Measurements from ENCODE around the gene ZSWIM6. TPM values are rescaled to one million over a fixed set of nuclear protein-coding genes. Genes with fewer than 3 reads are reported as not detected.

Gene ZSWIM6
- total RNA-seq, 2 experiments from 2014 or later = 6.8 to 7.1 TPM

GRCh38 chr5:61440596-61440995, 108.5 kb downstream of the ZSWIM6 start:
- CTCF ChIA-PET = no interaction called here

DNA sequence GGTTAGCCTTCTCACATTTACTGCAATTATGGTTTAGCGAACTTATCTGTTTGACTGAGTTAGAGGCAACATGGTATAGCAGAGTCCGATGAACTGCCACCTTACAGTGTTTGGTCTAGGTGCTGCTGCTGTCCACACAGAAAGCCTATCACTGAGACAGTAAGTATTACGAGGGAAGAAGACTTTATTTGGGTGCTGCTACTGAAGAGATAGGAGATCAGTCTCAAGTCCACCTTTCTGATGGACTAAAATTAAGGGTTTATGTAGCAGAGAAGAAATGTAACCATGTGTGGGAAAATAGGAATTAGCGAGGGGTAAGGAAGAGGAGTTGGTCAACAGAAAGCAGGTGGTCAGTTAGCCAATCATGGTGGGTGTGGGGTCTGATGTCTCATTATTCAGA, 109.7 kb downstream of the ZSWIM6 start:
- DNase-seq = no peak
- H3K4me1 Mint-ChIP-seq = peaks cover 2% of the 10 kb centered on the region
- no peak overlapping the region for H3K27ac Mint-ChIP-seq
- H3K36me3 Mint-ChIP-seq (ENCODE audit: low read depth) = peaks cover 8% of the 10 kb centered on the region
- POLR2A ChIA-PET = no interaction called here
- no peak overlapping the region for H3K4me3 Mint-ChIP-seq
- H3K9me3 Mint-ChIP-seq = peaks cover 28% of the 10 kb centered on the region
- no peaks in the 10 kb centered on the region for H3K27me3 Mint-ChIP-seq
- CTCF ChIA-PET = no interaction called here

More at GRCh38 chr5:61440596-61440995, 108.5 kb downstream of the ZSWIM6 start:
- peaks cover 2% of the 10 kb centered on the region for H3K4me1 Mint-ChIP-seq
- POLR2A ChIA-PET = no interaction called here
- DNase-seq = no peak
- no peak overlapping the region for H3K27ac Mint-ChIP-seq
- H3K9me3 Mint-ChIP-seq = peaks cover 26% of the 10 kb centered on the region
- no peak overlapping the region for H3K4me3 Mint-ChIP-seq
- no peaks in the 10 kb centered on the region for H3K27me3 Mint-ChIP-seq
- H3K36me3 Mint-ChIP-seq (ENCODE audit: low read depth) = peaks cover 8% of the 10 kb centered on the region

DNA sequence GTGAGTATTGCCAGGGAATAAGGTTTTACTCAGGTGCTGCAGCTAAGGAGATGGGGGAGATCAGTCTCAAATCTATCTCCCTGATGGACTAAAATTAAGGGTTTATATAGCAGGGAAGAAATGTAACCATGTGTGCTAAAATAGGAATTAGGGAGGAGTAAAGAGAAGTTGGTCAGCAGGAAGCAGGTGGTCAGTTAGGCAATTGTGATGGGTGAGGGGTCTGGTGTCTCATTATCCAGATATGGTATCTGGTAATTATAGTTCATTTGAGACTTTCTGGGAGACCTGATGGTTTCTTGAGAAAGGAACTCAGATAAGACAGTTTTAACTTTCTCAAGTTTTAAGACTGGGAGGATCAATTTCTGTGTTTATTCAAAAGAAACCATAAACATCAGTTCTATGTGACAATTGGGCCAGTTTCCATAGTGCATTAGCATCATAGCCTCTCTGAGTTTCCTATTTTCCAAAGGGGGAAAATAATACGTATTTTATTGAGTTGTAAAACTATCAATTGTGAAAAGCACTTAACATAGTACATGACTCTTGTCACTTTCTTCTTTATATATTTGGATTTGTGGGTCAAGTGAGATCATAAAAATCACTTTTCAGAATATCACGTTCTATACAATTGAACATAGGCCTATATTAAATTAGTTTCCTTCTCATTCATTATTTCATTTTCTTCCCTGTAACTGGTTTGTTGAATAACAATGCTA, 115.9 kb downstream of the ZSWIM6 start:
- Mint-ChIP-seq H3K4me3 (no peak overlapping the region), H3K27me3 (no peaks in the 10 kb centered on the region), H3K27ac (no peak overlapping the region), H3K4me1 (peaks cover 2% of the 10 kb centered on the region), H3K9me3 (peaks cover 29% of the 10 kb centered on the region), H3K36me3 (ENCODE audit: low read depth) (peaks cover 5% of the 10 kb centered on the region)
- no peak for DNase-seq
- ChIA-PET CTCF (no interaction called here), POLR2A (no interaction called here)

DNA sequence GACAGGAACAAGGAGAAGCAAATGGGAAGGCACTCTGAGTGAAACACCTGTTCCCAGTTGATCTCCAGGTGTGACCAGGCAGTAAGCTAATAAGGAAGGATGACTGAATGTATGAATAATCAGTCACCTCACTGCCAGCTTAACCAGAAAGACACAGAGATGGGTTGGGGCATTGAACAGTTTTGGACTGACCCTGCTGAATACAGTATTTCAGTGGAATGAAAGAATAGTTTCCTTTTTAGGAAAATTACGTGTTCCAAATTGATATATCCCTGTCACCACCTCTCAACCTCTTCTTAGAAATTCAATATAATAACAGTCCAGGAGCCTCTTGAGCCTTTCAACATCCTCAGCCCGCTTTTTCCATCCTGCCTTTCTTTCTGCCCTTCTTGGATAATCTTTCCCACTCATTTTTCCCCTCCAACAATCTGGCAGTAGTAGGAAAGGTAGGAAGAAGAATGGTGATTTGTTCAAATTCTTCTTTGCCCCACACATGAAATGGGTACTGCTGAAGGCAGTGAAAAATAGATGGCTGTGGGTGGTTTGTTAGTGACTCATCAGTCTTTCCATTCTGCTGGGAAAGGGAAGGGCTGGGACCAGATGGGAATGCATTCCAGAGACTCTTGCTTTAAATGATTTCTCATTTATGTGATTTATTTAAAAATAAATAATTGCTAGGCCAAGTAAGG, 117.9 kb downstream of the ZSWIM6 start:
- no peaks in the 10 kb centered on the region for H3K27me3 Mint-ChIP-seq
- peaks cover 2% of the 10 kb centered on the region for H3K4me1 Mint-ChIP-seq
- H3K9me3 Mint-ChIP-seq = peaks cover 23% of the 10 kb centered on the region
- H3K4me3 Mint-ChIP-seq = no peak overlapping the region
- no peak for DNase-seq
- H3K27ac Mint-ChIP-seq = no peak overlapping the region
- POLR2A ChIA-PET = no interaction called here
- CTCF ChIA-PET = no interaction called here
- H3K36me3 Mint-ChIP-seq (ENCODE audit: low read depth) = peaks cover 5% of the 10 kb centered on the region

GRCh38 chr5:61450493-61451279, 118.6 kb downstream of the ZSWIM6 start:
- Mint-ChIP-seq H3K27me3 (no peaks in the 10 kb centered on the region), H3K4me1 (no peaks in the 10 kb centered on the region), H3K9me3 (peaks cover 23% of the 10 kb centered on the region), H3K4me3 (no peak overlapping the region), H3K27ac (no peak overlapping the region), H3K36me3 (ENCODE audit: low read depth) (peaks cover 5% of the 10 kb centered on the region)
- DNase-seq = no peak
- ChIA-PET POLR2A (no interaction called here), CTCF (no interaction called here)

GRCh38 chr5:61455179-61456006, 123.3 kb downstream of the ZSWIM6 start:
- no peaks in the 10 kb centered on the region for H3K27me3 Mint-ChIP-seq
- H3K4me3 Mint-ChIP-seq = no peak overlapping the region
- POLR2A ChIA-PET = no interaction called here
- no peak overlapping the region for H3K27ac Mint-ChIP-seq
- H3K9me3 Mint-ChIP-seq = no peaks in the 10 kb centered on the region
- H3K4me1 Mint-ChIP-seq = no peaks in the 10 kb centered on the region
- CTCF ChIA-PET = no interaction called here
- no peak for DNase-seq
- H3K36me3 Mint-ChIP-seq (ENCODE audit: low read depth) = no peaks in the 10 kb centered on the region

DNA sequence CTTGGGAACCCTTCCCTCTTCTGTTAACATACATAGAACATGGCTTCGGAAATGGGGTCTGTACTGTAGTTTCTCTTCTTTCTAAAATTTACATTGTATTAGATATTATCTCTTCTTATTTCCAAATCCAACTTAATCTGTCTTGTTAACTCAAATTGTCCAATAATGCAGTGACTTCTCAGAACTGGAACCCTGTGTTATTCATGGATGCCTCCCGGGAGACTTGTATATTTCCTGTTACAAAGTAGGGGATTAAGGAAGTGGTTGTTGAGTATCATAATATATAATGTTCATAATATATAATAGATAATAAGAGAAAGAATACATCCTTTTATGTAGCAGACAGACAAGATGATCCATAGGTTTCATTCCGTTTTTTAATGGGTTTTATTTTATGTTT, 128.4 kb downstream of the ZSWIM6 start:
- Mint-ChIP-seq H3K27me3 (no peaks in the 10 kb centered on the region), H3K4me1 (no peaks in the 10 kb centered on the region), H3K27ac (no peak overlapping the region), H3K4me3 (no peak overlapping the region), H3K36me3 (ENCODE audit: low read depth) (no peaks in the 10 kb centered on the region), H3K9me3 (no peaks in the 10 kb centered on the region)
- ChIA-PET CTCF (no interaction called here), POLR2A (no interaction called here)
- no peak for DNase-seq

DNA sequence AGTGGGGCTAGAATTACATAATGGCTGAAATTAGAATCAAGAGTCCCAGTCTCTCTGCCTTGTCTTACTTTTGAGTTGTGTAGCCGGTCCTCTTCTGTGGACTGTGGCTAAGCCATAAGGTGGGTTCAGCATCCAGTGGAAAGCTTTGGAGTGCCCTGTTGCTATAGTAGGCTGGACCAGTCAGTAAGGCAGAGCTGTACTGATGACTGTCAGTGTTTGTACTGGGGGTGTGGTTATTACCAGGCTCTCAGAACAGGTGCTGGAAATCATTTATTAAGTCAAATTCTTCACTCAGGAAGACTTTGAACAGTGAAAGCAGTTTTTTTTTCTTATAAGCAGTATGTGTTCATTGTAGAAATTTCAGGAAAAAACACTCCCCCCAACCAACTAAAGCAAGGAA, 129.4 kb downstream of the ZSWIM6 start:
- no peaks in the 10 kb centered on the region for H3K27me3 Mint-ChIP-seq
- ChIA-PET CTCF (no interaction called here), POLR2A (no interaction called here)
- no peak overlapping the region for H3K4me3 Mint-ChIP-seq
- no peak overlapping the region for H3K27ac Mint-ChIP-seq
- H3K4me1 Mint-ChIP-seq = no peaks in the 10 kb centered on the region
- H3K9me3 Mint-ChIP-seq = no peaks in the 10 kb centered on the region
- DNase-seq = no peak
- no peaks in the 10 kb centered on the region for H3K36me3 Mint-ChIP-seq (ENCODE audit: low read depth)

- H3K27ac Mint-ChIP-seq = no peak overlapping the region
- no peak for DNase-seq
- POLR2A ChIA-PET = no interaction called here
- no peaks in the 10 kb centered on the region for H3K9me3 Mint-ChIP-seq
- H3K36me3 Mint-ChIP-seq (ENCODE audit: low read depth) = no peaks in the 10 kb centered on the region
- H3K4me3 Mint-ChIP-seq = no peak overlapping the region
- CTCF ChIA-PET = no interaction called here
- no peaks in the 10 kb centered on the region for H3K27me3 Mint-ChIP-seq
- no peaks in the 10 kb centered on the region for H3K4me1 Mint-ChIP-seq
Observed at GRCh38 chr5:61461926-61462325, 129.9 kb downstream of the ZSWIM6 start.

DNA sequence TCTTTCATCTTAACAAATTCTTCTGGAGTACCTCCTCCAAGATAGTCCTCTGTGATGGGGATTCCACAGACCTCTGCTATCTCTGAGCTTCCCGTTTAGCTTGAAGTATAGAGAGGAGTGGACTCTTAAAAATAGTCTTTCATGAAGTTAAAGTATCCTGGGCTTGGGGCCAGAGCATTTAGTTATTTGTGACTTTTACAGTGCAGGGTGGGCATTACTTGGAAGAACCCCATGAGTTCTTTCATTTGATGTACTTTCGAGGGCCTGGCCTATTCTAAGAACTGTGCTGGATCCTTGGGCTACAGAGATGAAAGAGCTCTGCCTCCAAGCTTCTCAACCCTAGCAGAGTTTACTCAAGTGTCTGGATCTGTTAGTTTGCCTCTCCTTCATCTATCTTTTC, 131.5 kb downstream of the ZSWIM6 start:
- POLR2A ChIA-PET = no interaction called here
- H3K4me1 Mint-ChIP-seq = no peaks in the 10 kb centered on the region
- H3K27ac Mint-ChIP-seq = no peak overlapping the region
- H3K36me3 Mint-ChIP-seq (ENCODE audit: low read depth) = no peaks in the 10 kb centered on the region
- no peak for DNase-seq
- H3K4me3 Mint-ChIP-seq = no peak overlapping the region
- no peaks in the 10 kb centered on the region for H3K27me3 Mint-ChIP-seq
- H3K9me3 Mint-ChIP-seq = no peaks in the 10 kb centered on the region
- CTCF ChIA-PET = no interaction called here

DNA sequence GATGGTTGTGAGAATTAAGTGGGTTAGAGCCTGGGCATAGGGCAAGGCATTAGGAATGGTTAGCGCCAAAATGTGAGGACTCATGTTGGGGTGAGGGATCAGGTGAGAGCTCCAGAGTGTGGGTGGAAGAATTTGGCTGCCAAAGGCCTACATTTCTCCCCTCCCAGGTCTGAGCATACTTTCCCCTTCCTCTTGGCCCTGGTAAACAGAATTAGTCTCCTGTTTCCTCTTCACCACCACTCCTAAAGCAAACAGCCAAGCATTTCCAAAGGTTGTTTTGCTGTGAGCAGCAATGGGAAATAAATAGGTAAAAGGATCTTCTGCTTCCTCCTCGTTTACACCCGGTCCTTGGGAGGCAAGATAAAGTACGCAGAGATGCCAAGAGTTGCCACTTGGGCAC, 132.5 kb downstream of the ZSWIM6 start:
- Mint-ChIP-seq H3K4me3 (no peak overlapping the region), H3K27ac (no peak overlapping the region), H3K9me3 (no peaks in the 10 kb centered on the region), H3K4me1 (no peaks in the 10 kb centered on the region), H3K36me3 (ENCODE audit: low read depth) (no peaks in the 10 kb centered on the region), H3K27me3 (no peaks in the 10 kb centered on the region)
- POLR2A ChIA-PET = no interaction called here
- CTCF ChIA-PET = no interaction called here
- no peak for DNase-seq

DNA sequence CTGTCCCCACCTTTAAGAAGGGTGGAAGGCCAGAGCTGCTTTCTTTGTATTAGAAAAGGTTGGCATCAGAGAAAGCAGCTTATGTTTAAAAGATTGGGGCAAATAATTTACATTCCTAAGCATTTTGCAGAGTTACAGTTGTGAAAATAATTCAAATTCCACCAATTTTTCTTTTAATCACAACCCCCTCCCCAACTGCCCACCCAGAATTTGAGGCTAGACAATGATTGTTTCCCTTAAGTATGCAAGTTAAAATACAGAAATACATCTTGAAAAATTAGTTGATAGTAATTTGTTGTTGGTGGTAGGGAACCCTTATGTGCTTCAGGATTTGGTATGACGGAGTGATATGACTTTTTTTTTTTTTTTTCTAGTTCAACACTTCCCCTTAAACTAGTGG, 133.0 kb downstream of the ZSWIM6 start:
- H3K4me1 Mint-ChIP-seq = no peaks in the 10 kb centered on the region
- no peaks in the 10 kb centered on the region for H3K27me3 Mint-ChIP-seq
- H3K36me3 Mint-ChIP-seq (ENCODE audit: low read depth) = no peaks in the 10 kb centered on the region
- CTCF ChIA-PET = no interaction called here
- no peak overlapping the region for H3K4me3 Mint-ChIP-seq
- POLR2A ChIA-PET = no interaction called here
- H3K9me3 Mint-ChIP-seq = no peaks in the 10 kb centered on the region
- DNase-seq = no peak
- no peak overlapping the region for H3K27ac Mint-ChIP-seq

DNA sequence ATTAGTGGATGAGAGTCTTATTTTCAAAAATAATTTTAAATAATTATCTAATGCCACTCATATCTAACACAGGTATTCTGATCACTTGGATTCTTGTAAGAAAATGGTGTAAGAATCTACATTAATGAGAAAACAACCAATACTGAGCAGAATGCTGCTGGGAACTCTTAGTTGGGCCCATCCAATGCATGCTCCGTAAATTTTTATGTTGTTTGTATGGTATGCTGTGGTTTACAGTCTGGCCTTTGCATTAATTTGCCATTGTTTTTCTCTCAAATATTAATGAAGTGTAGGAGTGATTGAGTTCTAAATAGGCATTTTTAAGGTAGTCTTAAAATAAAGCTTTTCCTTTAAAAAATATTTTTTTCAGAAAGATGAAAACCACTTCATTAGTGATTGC, 133.4 kb downstream of the ZSWIM6 start:
- POLR2A ChIA-PET = no interaction called here
- Mint-ChIP-seq H3K4me3 (no peak overlapping the region), H3K27me3 (no peaks in the 10 kb centered on the region), H3K9me3 (no peaks in the 10 kb centered on the region), H3K4me1 (no peaks in the 10 kb centered on the region), H3K27ac (no peak overlapping the region), H3K36me3 (ENCODE audit: low read depth) (no peaks in the 10 kb centered on the region)
- DNase-seq = no peak
- CTCF ChIA-PET = interaction anchor here (0.6 kb wide), 1 partner anchor 13 kb away, joined by 3 read pairs; no protein-coding TSS in a partner anchor
